Spleen (tissue), 11 donors: ENCODE data around the gene ACCS. TPM values are rescaled to one million over a fixed set of nuclear protein-coding genes. Genes with fewer than 3 reads are reported as not detected.

Experiments used
- DNase-seq: peaks from one replicate; pipeline ENCODE4 v3.0.0-alpha.2; 2020
- H3K27ac ChIP-seq, 8 donors: fragments of 200-600 bp; sonication (generic) in 7 of 8; 1 replicate in 4 of 8; 2 replicates in 4 of 8; pipeline versions ENCODE4 v1.5.0 to v1.8.0; 2016 to 2021; ENCODE audit warnings: inconsistent platforms in 4 of 8, mild to moderate bottlenecking in 4 of 8, moderate library complexity in 1 of 8
- H3K27me3 ChIP-seq, 7 donors: fragments of 200-600 bp; sonication (generic) in 6 of 7; replicated peaks in 1 of 7; 1 replicate in 4 of 7; 2 replicates in 3 of 7; pipeline versions ENCODE4 v1.5.0 to v1.8.0; 2016 to 2021; ENCODE audit warnings: inconsistent platforms in 3 of 7, mild to moderate bottlenecking in 1 of 7
- H3K36me3 ChIP-seq, 6 donors: fragments of 200-600 bp; sonication (generic) in 5 of 6; 1 replicate in 4 of 6; 2 replicates in 2 of 6; pipeline versions ENCODE4 v1.5.0 to v1.8.0; 2016 to 2021; ENCODE audit warnings: inconsistent platforms in 2 of 6
- H3K4me1 ChIP-seq, 6 donors: fragments of 200-600 bp; sonication (generic) in 5 of 6; 1 replicate in 3 of 6; 2 replicates in 3 of 6; pipeline versions ENCODE4 v1.5.0 to v1.8.0; 2016 to 2021; ENCODE audit warnings: inconsistent platforms in 3 of 6
- H3K4me3 ChIP-seq, 8 donors: fragments of 200-600 bp; sonication (generic) in 7 of 8; 1 replicate in 4 of 8; 2 replicates in 4 of 8; pipeline versions ENCODE4 v1.5.0 to v1.8.0; 2016 to 2021; ENCODE audit warnings: inconsistent platforms in 4 of 8, mild to moderate bottlenecking in 4 of 8, moderate library complexity in 2 of 8
- H3K9me3 ChIP-seq, 8 donors: fragments of 200-600 bp; sonication (generic) in 7 of 8; 1 replicate in 4 of 8; 2 replicates in 4 of 8; pipeline versions ENCODE4 v1.5.0 to v1.8.0; 2016 to 2021; ENCODE audit warnings: inconsistent platforms in 4 of 8
- POLR2A ChIP-seq, 3 donors: fragments of 450-650 bp; IDR thresholded peaks; one replicate each; pipeline ENCODE4 v1.5.1; 2017; ENCODE audit warnings: antibody characterized with exemption in 3 of 3, mild to moderate bottlenecking in 1 of 3
- POLR2AphosphoS5 ChIP-seq, 3 donors: sonication (generic); formaldehyde crosslinking; IDR thresholded peaks; one replicate each; pipeline ENCODE4 v1.5.1; 2017; ENCODE audit warnings: antibody characterized with exemption in 3 of 3
- WGBS, 5 donors: extraction: QIAGEN DNeasy Blood & Tissue Kit in 3 of 5; methylation state at CpG; one replicate each; pipeline versions ENCODE4 v1.1.5 to v1.1.7; 2013 to 2018; 5-methylcytosine and 5-hydroxymethylcytosine counted together
- intact Hi-C: fragments of 100-400 bp; cut with DNase I; formaldehyde crosslinking; loops from one replicate; pipeline ENCODE4 v1.15.0; 2023; ENCODE audit warnings: low total_unique reads
- polyA plus RNA-seq, 3 donors: library from polyadenylated mRNA; stranded (reverse); fragments of 200-250 nt; gene quantifications; one replicate each; pipeline ENCODE4 v1.2.1, GENCODE V29; 2013
- total RNA-seq, 7 donors: library from RNA; depleted of rRNA in 3 of 7; stranded (reverse); fragments of >200 nt in 3 of 7; fragmentation: NEBNext Ultra II Directional in 4 of 7; extraction: Animal tissue kit (Norgen Biotek cat#: 25700) in 4 of 7; gene quantifications; one replicate each; pipeline versions ENCODE4 v1.1.0 to v1.2.1, GENCODE V29; 2016 to 2021
- TF ChIP-seq, protein P1 (sequence below), 11 experiments: fragments of 200-600 bp in 7 of 11; fragments of 450-650 bp in 4 of 11; sonication (generic) in 4 of 11; IDR thresholded peaks in 8 of 11; conservative IDR thresholded peaks in 3 of 11; 1 replicate in 7 of 11; 2 replicates in 4 of 11; pipeline versions ENCODE4 v1.4.0 to v1.8.0; 2016 to 2021; ENCODE audit warnings: antibody characterized with exemption in 11 of 11, inconsistent platforms in 4 of 11, mild to moderate bottlenecking in 1 of 11
- donor health status: healthy with polysubstance abuse.
- donor health status: DM: no; HTN: no; CAD: no; lungs with moderate emphysema.
- donor health status: DM: no; HTN: no; CAD: no.
- donor health status: Bipolar disorder and iron deficiency.
- donor health status: healthy.
- donor health status: DM: no; HTN: no; CAD: no.
- donor health status: DM: yes; HTN: yes; CAD: no.

Gene ACCS
- total and polyA plus RNA-seq, 10 donors: 22.4 to 87.6 (median 46.9) TPM

DNA sequence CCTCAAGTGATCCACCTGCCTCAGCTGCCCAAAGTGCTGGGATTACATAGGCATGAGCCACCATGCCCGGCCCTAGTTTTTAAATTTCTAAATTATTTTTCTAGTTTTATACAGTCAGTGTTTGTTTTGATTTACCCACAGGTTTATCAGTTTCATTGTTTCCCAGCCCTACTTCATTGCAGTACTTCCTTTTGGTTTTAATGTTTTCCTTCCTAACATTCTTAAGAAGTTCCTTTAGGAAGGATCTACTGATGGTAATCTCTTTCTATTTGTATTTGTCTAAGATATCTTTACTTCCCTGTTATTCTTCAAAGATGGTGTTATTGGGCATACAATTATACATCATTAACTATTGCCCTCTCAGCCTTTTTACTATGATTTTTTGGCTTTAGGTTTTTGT, 24.5 kb downstream of the ACCS start:
- peaks cover 6 to 17% (median 15%) of the 10 kb centered on the region in 6 donors for H3K4me1 ChIP-seq
- WGBS, 5 donors: 64 to 86% (median 74%) methylated on average over 1 of the region's 1 CpG
- intact Hi-C loops: no loop called here

DNA sequence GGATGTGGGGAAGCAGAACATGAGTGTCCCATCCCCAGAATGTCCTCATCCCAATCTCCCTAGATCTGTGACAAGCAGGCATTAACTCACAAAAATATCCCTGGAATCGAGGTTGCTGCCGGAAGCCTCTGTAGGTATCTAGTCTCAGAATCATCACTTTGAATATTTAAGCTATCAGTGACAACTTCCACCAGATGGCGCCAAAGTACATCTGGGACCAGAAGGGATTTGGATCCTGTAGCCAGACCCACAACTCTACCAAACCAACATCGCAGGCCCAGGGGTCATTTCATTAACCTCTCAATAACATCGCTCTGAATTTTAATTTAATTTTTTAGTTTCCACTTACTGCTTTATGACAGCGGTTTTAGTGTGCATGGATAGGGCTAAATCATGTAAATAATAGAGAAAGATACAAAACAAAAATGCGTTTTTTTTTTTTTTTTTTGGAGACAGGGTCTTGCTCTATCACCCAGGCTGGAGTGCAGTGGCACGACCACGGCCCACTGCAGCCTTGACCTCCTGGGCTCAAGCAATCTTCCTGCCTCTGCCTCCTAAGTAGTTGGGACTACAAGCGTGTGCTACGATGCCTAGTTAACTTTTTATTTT, 28.3 kb downstream of the ACCS start:
- H3K36me3 ChIP-seq: peaks cover 0 to 6% (median 0%) of the 10 kb centered on the region in 6 donors
- 27 to 31% (median 27%) methylated on average over 11 of the region's 11 CpGs for WGBS, 5 donors
- TF ChIP-seq POLR2A (IDR thresholded peaks at IDR 0.05): no peak
- TF ChIP-seq, protein P1, sequence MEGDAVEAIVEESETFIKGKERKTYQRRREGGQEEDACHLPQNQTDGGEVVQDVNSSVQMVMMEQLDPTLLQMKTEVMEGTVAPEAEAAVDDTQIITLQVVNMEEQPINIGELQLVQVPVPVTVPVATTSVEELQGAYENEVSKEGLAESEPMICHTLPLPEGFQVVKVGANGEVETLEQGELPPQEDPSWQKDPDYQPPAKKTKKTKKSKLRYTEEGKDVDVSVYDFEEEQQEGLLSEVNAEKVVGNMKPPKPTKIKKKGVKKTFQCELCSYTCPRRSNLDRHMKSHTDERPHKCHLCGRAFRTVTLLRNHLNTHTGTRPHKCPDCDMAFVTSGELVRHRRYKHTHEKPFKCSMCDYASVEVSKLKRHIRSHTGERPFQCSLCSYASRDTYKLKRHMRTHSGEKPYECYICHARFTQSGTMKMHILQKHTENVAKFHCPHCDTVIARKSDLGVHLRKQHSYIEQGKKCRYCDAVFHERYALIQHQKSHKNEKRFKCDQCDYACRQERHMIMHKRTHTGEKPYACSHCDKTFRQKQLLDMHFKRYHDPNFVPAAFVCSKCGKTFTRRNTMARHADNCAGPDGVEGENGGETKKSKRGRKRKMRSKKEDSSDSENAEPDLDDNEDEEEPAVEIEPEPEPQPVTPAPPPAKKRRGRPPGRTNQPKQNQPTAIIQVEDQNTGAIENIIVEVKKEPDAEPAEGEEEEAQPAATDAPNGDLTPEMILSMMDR (IDR thresholded peaks at IDR 0.05 in 8 of 11, conservative IDR thresholded peaks at IDR 0.05 in 3 of 11): peak; percentile 19 to 78 (median 65)
- H3K27me3 ChIP-seq: no peaks in the 10 kb centered on the region
- H3K9me3 ChIP-seq: no peaks in the 10 kb centered on the region
- H3K4me3 ChIP-seq: no peak overlapping the region
- intact Hi-C loops: no loop called here
- peak; percentile 85 for DNase-seq
- no peak overlapping the region for H3K27ac ChIP-seq
- H3K4me1 ChIP-seq: peaks cover 6 to 40% (median 28%) of the 10 kb centered on the region in 6 donors

More for the DNA sequence above, 24.5 kb downstream of the ACCS start:
- TF ChIP-seq, protein P1 (IDR thresholded peaks at IDR 0.05 in 8 of 11, conservative IDR thresholded peaks at IDR 0.05 in 3 of 11): no peak
- no peak for TF ChIP-seq POLR2A (IDR thresholded peaks at IDR 0.05)
- TF ChIP-seq POLR2AphosphoS5 (IDR thresholded peaks at IDR 0.05): no peak
- Histone ChIP-seq H3K4me3 (no peak overlapping the region), H3K27ac (no peak overlapping the region), H3K27me3 (no peaks in the 10 kb centered on the region), H3K36me3 (peaks cover 0 to 7% (median 2%) of the 10 kb centered on the region in 6 donors), H3K9me3 (peaks cover 0 to 2% (median 0%) of the 10 kb centered on the region in 8 donors)
- no peak for DNase-seq

DNA sequence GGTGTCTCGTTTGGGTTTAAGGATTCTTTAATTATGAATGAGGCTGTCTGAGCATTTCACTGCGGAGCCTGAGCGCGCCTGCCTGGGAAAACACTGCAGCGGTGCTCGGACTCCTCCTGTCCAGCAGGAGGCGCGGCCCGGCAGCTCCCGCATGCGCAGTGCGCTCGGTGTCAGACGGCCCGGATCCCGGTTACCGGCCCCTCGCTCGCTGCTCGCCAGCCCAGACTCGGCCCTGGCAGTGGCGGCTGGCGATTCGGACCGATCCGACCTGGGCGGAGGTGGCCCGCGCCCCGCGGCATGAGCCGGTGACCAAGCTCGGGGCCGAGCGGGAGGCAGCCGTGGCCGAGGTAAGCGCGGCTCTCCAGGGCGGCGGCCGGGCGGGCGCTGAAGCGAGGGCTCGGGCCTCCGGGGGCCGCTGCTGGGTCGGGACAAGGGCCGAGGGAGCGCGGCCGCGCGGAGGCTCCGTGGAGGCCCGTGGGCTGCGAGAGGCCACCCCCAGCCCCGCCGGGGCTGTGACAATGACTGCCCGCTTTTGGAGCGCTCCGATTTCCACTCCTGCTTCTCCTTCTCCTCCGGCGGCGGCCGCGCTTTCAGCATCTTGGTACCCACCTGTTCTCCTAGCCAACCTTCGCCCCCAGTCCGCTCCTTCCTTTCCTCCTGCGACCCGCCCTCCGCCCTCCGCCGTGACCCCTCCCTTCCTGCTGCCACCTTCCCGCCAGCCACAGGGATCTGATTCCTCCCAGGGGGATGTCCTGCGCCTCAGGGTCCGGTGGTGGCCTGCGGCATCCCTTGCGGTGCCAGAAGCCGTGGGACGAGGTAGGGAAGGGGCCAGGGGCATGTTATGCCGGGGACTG, 29.7 kb downstream of the ACCS start, which contains the start of gene EXT2:
Gene EXT2, plus strand, starts transcription at position 173 of the 854 bp plus-strand sequence. CDS start 12,035 bp downstream, outside the sequence.
- intact Hi-C loops: no loop called here
- peak; percentile 98 for DNase-seq
- peaks cover 6 to 40% (median 28%) of the 10 kb centered on the region in 6 donors for H3K4me1 ChIP-seq

More for the DNA sequence above, 29.7 kb downstream of the ACCS start, which contains the start of gene EXT2:
- H3K4me3 ChIP-seq: peak within 1 kb of the TSS; percentile 61 to 97 (median 85)
- H3K36me3 ChIP-seq: peaks cover 0 to 17% (median 0%) of the 10 kb centered on the region in 6 donors
- TF ChIP-seq POLR2AphosphoS5 (IDR thresholded peaks at IDR 0.05) (peak; percentile 90 to 91 (median 90)), POLR2A (IDR thresholded peaks at IDR 0.05) (peak in 1 of 3 donors; percentile 50)
- TF ChIP-seq, protein P1 (IDR thresholded peaks at IDR 0.05 in 8 of 11, conservative IDR thresholded peaks at IDR 0.05 in 3 of 11): peak; percentile 66 to 98 (median 91)
- WGBS, 5 donors: 0 to 1% (median 0%) methylated on average over 71 to 83 of the region's 83 CpGs
- H3K27ac ChIP-seq: peak within 1 kb of the TSS; percentile 32 to 88 (median 78)
- H3K27me3 ChIP-seq: no peaks in the 10 kb centered on the region
- no peaks in the 10 kb centered on the region for H3K9me3 ChIP-seq
